ENCODE data around the gene SMYD5. TPM values are rescaled to one million over a fixed set of nuclear protein-coding genes. Genes with fewer than 3 reads are reported as not detected.
A peak's percentile ranks its signal among the peaks of the same experiment; 100 is the strongest.

Gene SMYD5
- total and polyA plus RNA-seq, 4 donors = 10.8 to 19.5 (median 15.9) TPM

DNA sequence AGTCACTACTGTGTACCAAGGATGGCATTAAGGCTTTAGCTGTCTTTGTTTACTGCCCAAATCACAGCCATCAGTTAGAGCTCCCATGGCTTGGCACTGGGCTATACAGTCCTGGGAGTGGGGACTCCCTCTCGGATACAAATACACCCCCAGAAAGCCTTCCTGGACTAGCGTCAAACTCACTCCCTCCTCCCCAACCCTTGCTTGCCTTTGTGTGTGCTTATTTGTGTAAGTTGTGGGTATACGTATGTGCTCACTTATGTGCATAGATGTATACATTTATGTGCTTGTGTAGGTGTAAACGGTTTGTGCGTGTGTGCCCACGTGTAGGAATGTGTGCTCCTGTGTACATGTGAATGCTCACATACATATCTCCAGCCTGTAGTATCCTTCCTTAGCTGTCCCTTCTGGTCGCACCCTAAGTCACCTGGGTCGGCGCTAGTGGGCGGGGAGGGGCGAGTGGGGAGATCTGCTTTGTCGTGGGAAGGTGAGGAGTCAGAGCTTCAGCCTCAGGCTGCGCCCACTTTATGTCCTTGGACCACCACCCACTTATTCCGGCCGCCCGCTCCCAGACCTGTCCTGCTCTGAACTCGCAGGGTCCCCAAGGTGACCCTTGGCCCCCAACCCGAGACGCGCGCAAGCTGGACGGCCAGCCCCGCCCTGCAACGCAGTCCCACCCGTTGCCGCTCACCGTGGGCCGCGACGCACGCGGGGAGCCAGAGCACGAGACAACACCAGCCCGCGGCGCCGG lies 18.5 kb downstream of the SMYD5 start:
- WGBS, 2 donors = 3% methylated on average over 35 to 37 of the region's 37 CpGs
- ATAC-seq (ENCODE audit: insufficient read depth, low FRiP score) (no peak), DNase-seq (no peak)
- Histone ChIP-seq H3K36me3 (ENCODE audit: control insufficient read depth in 4 of 4, insufficient read depth in 4 of 4, low read length in 4 of 4) (peaks cover 0 to 13% (median 7%) of the 10 kb centered on the region in 4 donors), H3K27ac (ENCODE audit: low read depth in 1 of 2, low read length in 1 of 2) (peak overlapping the region; percentile 40 to 73), H3K4me1 (ENCODE audit: control insufficient read depth in 5 of 5, insufficient read depth in 5 of 5, low read length in 5 of 5) (peaks cover 3 to 18% (median 13%) of the 10 kb centered on the region in 5 donors), H3K9me3 (ENCODE audit: control insufficient read depth in 4 of 4, insufficient read depth in 3 of 4, low read length in 3 of 4) (no peaks in the 10 kb centered on the region), H3K9ac (ENCODE audit: insufficient read depth in 1 of 2, low read length in 2 of 2) (peak overlapping the region; percentile 1 to 5), H3K27me3 (ENCODE audit: control insufficient read depth in 3 of 3, insufficient read depth in 3 of 3, low read length in 2 of 3) (no peaks in the 10 kb centered on the region), H3K4me3 (peak overlapping the region; percentile 76)
- no peak for TF ChIP-seq CTCF (IDR thresholded peaks at IDR 0.05; ENCODE audit: control extremely low read depth, extremely low read depth)

GRCh38 chr2:73233154-73233931 lies 19.3 kb downstream of the SMYD5 start, which contains the start of gene PRADC1:
Gene PRADC1 (minus strand): TSS chr2:73233239. CDS start chr2:73233160, 79 bp downstream.
- H3K4me3 ChIP-seq = peak within 1 kb of the TSS; percentile 76
- H3K27me3 ChIP-seq (ENCODE audit: control insufficient read depth in 3 of 3, insufficient read depth in 3 of 3, low read length in 2 of 3) = no peaks in the 10 kb centered on the region
- H3K9ac ChIP-seq (ENCODE audit: insufficient read depth in 1 of 2, low read length in 2 of 2) = peak within 1 kb of the TSS; percentile 38 to 44
- WGBS, 2 donors = 0% methylated on average over 65 to 67 of the region's 67 CpGs
- peak within 1 kb of the TSS; percentile 84 to 94 for H3K27ac ChIP-seq (ENCODE audit: low read depth in 1 of 2, low read length in 1 of 2)
- DNase-seq (peak; percentile 99 to 100 (median 100)), ATAC-seq (ENCODE audit: insufficient read depth, low FRiP score) (peak; percentile 94)
- H3K9me3 ChIP-seq (ENCODE audit: control insufficient read depth in 4 of 4, insufficient read depth in 3 of 4, low read length in 3 of 4) = no peaks in the 10 kb centered on the region
- peaks cover 3 to 18% (median 13%) of the 10 kb centered on the region in 5 donors for H3K4me1 ChIP-seq (ENCODE audit: control insufficient read depth in 5 of 5, insufficient read depth in 5 of 5, low read length in 5 of 5)
- no peak for TF ChIP-seq CTCF (IDR thresholded peaks at IDR 0.05; ENCODE audit: control extremely low read depth, extremely low read depth)
- peaks cover 0 to 8% (median 7%) of the 10 kb centered on the region in 4 donors for H3K36me3 ChIP-seq (ENCODE audit: control insufficient read depth in 4 of 4, insufficient read depth in 4 of 4, low read length in 4 of 4)

DNA sequence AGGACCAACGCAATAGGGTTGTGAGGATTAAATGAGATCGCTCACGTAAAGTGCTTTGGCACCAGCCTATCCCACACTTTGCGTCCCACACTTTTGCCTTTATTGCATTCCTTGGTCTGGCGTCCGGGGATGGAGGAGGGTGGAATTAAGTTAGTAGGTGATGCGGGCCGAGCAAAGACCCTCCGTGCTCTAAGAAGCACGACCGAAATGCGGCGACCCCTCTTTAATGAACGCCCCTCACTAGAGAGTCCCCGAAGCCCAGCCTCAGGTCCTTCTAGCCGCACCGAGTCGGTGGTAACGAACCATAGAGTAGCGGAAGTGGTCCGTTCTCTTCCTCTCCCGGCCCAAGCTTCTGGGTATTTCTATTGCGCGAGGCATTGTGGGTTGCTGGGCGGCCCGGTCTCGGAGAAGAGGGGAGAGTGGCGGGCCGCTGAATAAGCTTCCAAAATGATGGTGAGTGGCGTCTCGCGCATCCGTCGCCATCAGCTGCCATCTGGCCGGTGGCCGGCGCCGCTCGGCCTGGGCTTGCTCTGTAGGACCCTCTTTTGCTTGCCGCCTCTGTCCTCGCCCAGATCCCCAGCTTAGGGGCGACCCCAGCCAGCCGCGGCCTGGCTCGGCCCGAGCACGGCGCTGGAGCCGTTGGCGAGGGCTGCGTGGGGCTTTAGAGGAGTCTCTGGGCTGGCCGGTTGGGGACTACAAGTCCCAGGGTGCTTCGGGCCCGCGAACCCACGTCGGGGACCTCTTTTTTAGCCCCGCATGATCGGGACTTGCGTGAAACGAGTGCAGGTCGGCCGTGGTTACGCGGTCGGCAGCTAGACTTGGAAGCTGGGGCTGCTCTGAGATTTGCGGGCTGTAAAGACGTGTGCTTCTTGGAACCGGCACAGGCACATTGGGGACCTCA lies 20.1 kb downstream of the SMYD5 start, which contains the start of gene CCT7:
CCT7 (plus strand) TSS at position 377 of the 901 bp plus-strand sequence; CDS start at position 448, 71 bp downstream.
- TF ChIP-seq CTCF (IDR thresholded peaks at IDR 0.05; ENCODE audit: control extremely low read depth, extremely low read depth) = no peak
- peaks cover 5 to 18% (median 13%) of the 10 kb centered on the region in 5 donors for H3K4me1 ChIP-seq (ENCODE audit: control insufficient read depth in 5 of 5, insufficient read depth in 5 of 5, low read length in 5 of 5)
- 0% methylated on average over 69 of the region's 69 CpGs for WGBS, 2 donors

More for the DNA sequence above, 20.1 kb downstream of the SMYD5 start, which contains the start of gene CCT7:
- peaks cover 0 to 14% (median 8%) of the 10 kb centered on the region in 4 donors for H3K36me3 ChIP-seq (ENCODE audit: control insufficient read depth in 4 of 4, insufficient read depth in 4 of 4, low read length in 4 of 4)
- no peaks in the 10 kb centered on the region for H3K27me3 ChIP-seq (ENCODE audit: control insufficient read depth in 3 of 3, insufficient read depth in 3 of 3, low read length in 2 of 3)
- peak; percentile 89 to 97 (median 95) for DNase-seq
- H3K9me3 ChIP-seq (ENCODE audit: control insufficient read depth in 4 of 4, insufficient read depth in 3 of 4, low read length in 3 of 4) = no peaks in the 10 kb centered on the region
- peak within 1 kb of the TSS; percentile 84 to 94 for H3K27ac ChIP-seq (ENCODE audit: low read depth in 1 of 2, low read length in 1 of 2)
- H3K9ac ChIP-seq (ENCODE audit: insufficient read depth in 1 of 2, low read length in 2 of 2) = peak within 1 kb of the TSS; percentile 93 to 96
- ATAC-seq (ENCODE audit: insufficient read depth, low FRiP score) = peak; percentile 76
- H3K4me3 ChIP-seq = peak within 1 kb of the TSS; percentile 76
